ENCODE measurements around the gene SOX5.
"Not testable (repeated sequence)": the region's sequence is repeated elsewhere in the genome, so short reads cannot be mapped to it uniquely, and the experiment has no call there.

DNA sequence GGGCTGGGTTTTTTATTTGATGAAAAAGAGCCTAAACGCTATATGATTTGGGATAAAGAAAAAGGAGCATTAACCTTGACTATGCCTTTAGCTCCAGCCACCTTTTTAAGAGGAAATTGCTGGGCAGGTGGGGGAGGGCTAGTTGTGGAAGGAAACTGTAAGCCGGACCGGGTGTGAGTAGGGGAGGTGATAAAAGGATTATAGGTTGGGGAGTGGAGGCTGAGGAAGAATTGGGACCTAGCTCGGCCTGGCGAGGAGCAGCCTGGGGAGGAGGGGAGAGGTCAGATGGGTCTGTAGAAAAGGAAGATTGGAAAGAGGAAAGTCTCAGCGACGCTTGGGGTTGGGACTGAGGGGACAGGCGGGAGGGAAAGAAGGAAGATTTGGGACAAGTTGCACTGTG lies 439.6 kb downstream of the SOX5 start:
- TF ChIP-seq, protein P1, sequence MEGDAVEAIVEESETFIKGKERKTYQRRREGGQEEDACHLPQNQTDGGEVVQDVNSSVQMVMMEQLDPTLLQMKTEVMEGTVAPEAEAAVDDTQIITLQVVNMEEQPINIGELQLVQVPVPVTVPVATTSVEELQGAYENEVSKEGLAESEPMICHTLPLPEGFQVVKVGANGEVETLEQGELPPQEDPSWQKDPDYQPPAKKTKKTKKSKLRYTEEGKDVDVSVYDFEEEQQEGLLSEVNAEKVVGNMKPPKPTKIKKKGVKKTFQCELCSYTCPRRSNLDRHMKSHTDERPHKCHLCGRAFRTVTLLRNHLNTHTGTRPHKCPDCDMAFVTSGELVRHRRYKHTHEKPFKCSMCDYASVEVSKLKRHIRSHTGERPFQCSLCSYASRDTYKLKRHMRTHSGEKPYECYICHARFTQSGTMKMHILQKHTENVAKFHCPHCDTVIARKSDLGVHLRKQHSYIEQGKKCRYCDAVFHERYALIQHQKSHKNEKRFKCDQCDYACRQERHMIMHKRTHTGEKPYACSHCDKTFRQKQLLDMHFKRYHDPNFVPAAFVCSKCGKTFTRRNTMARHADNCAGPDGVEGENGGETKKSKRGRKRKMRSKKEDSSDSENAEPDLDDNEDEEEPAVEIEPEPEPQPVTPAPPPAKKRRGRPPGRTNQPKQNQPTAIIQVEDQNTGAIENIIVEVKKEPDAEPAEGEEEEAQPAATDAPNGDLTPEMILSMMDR (IDR thresholded peaks at IDR 0.05 in 4 of 5, conservative IDR thresholded peaks at IDR 0.05 in 1 of 5), result not testable (repeated sequence)
- TF ChIP-seq POLR2A (IDR thresholded peaks at IDR 0.05), result not testable (repeated sequence)

Measured in gastrocnemius medialis (tissue), 4 donors.